ENCODE results near the gene PSMB10. TPM values are rescaled to one million over a fixed set of nuclear protein-coding genes. Genes with fewer than 3 reads are reported as not detected.
A peak's percentile ranks its signal among the peaks of the same experiment; 100 is the strongest.

PSMB10 gene
- total RNA-seq, 1 experiment from 2014 or later: 79.3 TPM

GRCh38 chr16:67892375-67892774, 44.3 kb downstream of the PSMB10 start:
- no peak for DNase-seq
- intact Hi-C loops (cut with micrococcal nuclease; ENCODE audit: unreplicated experiment): no loop called here
- H3K9me3 Mint-ChIP-seq (ENCODE audit: low read depth, unreplicated experiment): no peaks in the 10 kb centered on the region
- peaks cover 10% of the 10 kb centered on the region for H3K4me1 Mint-ChIP-seq (ENCODE audit: low read depth, unreplicated experiment)
- H3K27me3 Mint-ChIP-seq (ENCODE audit: unreplicated experiment): no peaks in the 10 kb centered on the region
- H3K36me3 Mint-ChIP-seq (ENCODE audit: insufficient read depth, unreplicated experiment): peaks cover 27% of the 10 kb centered on the region
- TF ChIP-seq CTCF (IDR thresholded peaks at IDR 0.05; ENCODE audit: unreplicated experiment): no peak
- H3K27ac Mint-ChIP-seq (ENCODE audit: unreplicated experiment): peak overlapping the region; percentile 95
- TSS peak; percentile 94 for BruUV-seq (replicated peaks)
- peak overlapping the region; percentile 99 for H3K4me3 Mint-ChIP-seq (ENCODE audit: low read depth, unreplicated experiment)
- CTCF ChIA-PET: interaction anchor here (0.7 to 2.0 kb wide), 3 partner anchors 8 to 209 kb away, joined by 3 to 5 read pairs (median 4); partner anchors contain the start of gene PSMB10

GRCh38 chr16:67888331-67888730, 48.3 kb downstream of the PSMB10 start:
- no peak for TF ChIP-seq CTCF (IDR thresholded peaks at IDR 0.05; ENCODE audit: unreplicated experiment)
- Mint-ChIP-seq H3K36me3 (ENCODE audit: insufficient read depth, unreplicated experiment) (peaks cover 23% of the 10 kb centered on the region), H3K9me3 (ENCODE audit: low read depth, unreplicated experiment) (no peaks in the 10 kb centered on the region), H3K4me1 (ENCODE audit: low read depth, unreplicated experiment) (peaks cover 3% of the 10 kb centered on the region), H3K27me3 (ENCODE audit: unreplicated experiment) (no peaks in the 10 kb centered on the region), H3K4me3 (ENCODE audit: low read depth, unreplicated experiment) (no peak overlapping the region), H3K27ac (ENCODE audit: unreplicated experiment) (no peak overlapping the region)
- intact Hi-C loops (cut with micrococcal nuclease; ENCODE audit: unreplicated experiment): no loop called here
- CTCF ChIA-PET: no interaction called here
- BruUV-seq (replicated peaks): no TSS peak
- no peak for DNase-seq

- Mint-ChIP-seq H3K27ac (ENCODE audit: unreplicated experiment) (no peak overlapping the region), H3K27me3 (ENCODE audit: unreplicated experiment) (no peaks in the 10 kb centered on the region), H3K4me3 (ENCODE audit: low read depth, unreplicated experiment) (no peak overlapping the region), H3K36me3 (ENCODE audit: insufficient read depth, unreplicated experiment) (peaks cover 29% of the 10 kb centered on the region), H3K9me3 (ENCODE audit: low read depth, unreplicated experiment) (no peaks in the 10 kb centered on the region), H3K4me1 (ENCODE audit: low read depth, unreplicated experiment) (peaks cover 10% of the 10 kb centered on the region)
- intact Hi-C loops (cut with micrococcal nuclease; ENCODE audit: unreplicated experiment): no loop called here
- no peak for TF ChIP-seq CTCF (IDR thresholded peaks at IDR 0.05; ENCODE audit: unreplicated experiment)
- BruUV-seq (replicated peaks): no TSS peak
- CTCF ChIA-PET: interaction anchor here (0.6 kb wide), 1 partner anchor 1170 kb away, joined by 4 read pairs; no protein-coding TSS in a partner anchor
- DNase-seq: no peak
Measured at GRCh38 chr16:67886387-67886786, 50.3 kb downstream of the PSMB10 start.

- DNase-seq: no peak
- no peak for TF ChIP-seq CTCF (IDR thresholded peaks at IDR 0.05; ENCODE audit: unreplicated experiment)
- intact Hi-C loops (cut with micrococcal nuclease; ENCODE audit: unreplicated experiment): no loop called here
- H3K9me3 Mint-ChIP-seq (ENCODE audit: low read depth, unreplicated experiment): no peaks in the 10 kb centered on the region
- H3K4me1 Mint-ChIP-seq (ENCODE audit: low read depth, unreplicated experiment): peaks cover 10% of the 10 kb centered on the region
- no peaks in the 10 kb centered on the region for H3K27me3 Mint-ChIP-seq (ENCODE audit: unreplicated experiment)
- H3K4me3 Mint-ChIP-seq (ENCODE audit: low read depth, unreplicated experiment): no peak overlapping the region
- peaks cover 33% of the 10 kb centered on the region for H3K36me3 Mint-ChIP-seq (ENCODE audit: insufficient read depth, unreplicated experiment)
- BruUV-seq (replicated peaks): no TSS peak
- CTCF ChIA-PET: interaction anchor here (0.6 to 0.8 kb wide), 2 partner anchors 66 to 1171 kb away, joined by 4 read pairs; no protein-coding TSS in a partner anchor
- no peak overlapping the region for H3K27ac Mint-ChIP-seq (ENCODE audit: unreplicated experiment)
Measured at GRCh38 chr16:67885976-67886375, 50.7 kb downstream of the PSMB10 start.

Data from Calu3 (cell line).